Lower leg skin (tissue), 3 donors: ENCODE measurements around the gene APP.

Experiments
- CTCF ChIP-seq, 3 donors: fragments of 450-650 bp; IDR thresholded peaks; one replicate each; pipeline ENCODE4 v1.5.1; 2016; ENCODE audit warnings: antibody characterized with exemption in 3 of 3, mild to moderate bottlenecking in 3 of 3, moderate library complexity in 2 of 3
- POLR2A ChIP-seq, 2 donors: fragments of 450-650 bp; IDR thresholded peaks; one replicate each; pipeline ENCODE4 v1.6.1; 2016 to 2017; ENCODE audit warnings: antibody characterized with exemption in 2 of 2, mild to moderate bottlenecking in 1 of 2, moderate library complexity in 1 of 2

GRCh38 chr21:25942135-25942534 is 228.4 kb downstream of the APP start:
- TF ChIP-seq CTCF (IDR thresholded peaks at IDR 0.05) (no peak), POLR2A (IDR thresholded peaks at IDR 0.05) (no peak)
